Activated CD4-positive, alpha-beta T cell treated with anti-CD3 and anti-CD28 coated beads for 48 hours (primary cell): ENCODE results near the gene GPBP1L1.

Experiments used
- DNase-seq: peaks from one replicate; pipeline ENCODE4 v3.0.0-alpha.2; 2020

The GPBP1L1 gene

DNA sequence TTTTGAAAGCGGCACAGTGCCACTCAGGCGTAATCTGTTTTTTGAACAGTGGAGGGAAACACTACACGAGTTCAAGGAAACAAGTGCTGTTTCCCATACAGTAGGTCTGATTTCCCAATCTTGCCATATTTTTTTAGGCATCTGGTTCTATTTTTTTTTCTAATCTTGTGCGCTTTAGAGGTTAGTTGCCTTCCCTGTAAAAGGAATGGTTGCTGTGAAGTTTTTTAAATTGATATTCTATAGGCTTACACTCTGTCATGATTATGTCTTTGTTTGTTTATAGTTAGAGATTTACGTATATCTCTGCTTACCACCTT lies 101.3 kb downstream of the GPBP1L1 start:
- no peak for DNase-seq

DNA sequence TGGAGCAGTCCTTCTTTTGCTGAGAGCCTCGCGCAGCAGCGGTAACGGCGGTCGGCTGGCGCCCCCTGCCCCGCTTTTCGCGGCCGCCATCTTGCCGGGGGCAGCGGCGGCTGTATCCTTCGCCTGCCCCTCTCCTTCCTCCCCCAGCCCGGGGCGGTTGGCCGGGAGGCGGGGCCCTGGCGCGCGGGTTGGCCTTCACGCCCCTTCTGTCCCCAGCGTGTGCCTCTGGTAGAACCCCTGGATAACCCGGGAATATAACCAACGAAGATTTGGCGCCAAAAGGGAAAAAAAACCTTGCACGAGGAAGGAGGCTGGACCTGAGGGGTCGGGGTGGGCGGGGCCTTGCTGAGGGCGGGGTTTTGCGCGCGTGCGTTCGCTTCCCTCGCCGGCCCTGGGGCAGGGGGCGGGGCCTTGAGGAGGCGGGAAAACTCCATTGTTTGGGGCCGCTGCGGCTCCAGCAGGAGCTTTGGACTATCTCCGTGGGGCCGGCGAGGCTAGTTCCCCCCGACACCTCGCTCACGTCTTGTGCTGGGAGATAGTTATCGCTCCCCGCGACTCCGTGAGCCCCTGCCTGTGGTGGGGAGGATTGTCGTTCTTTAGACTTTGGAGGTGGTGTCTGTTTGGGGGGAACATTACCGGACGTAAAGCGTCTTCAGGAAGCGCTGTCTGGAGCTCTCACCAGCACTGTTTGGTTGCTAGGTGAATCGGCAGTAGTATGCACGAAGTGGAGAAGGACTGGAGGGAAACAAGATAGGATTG lies 101.8 kb downstream of the GPBP1L1 start:
- peak; percentile 93 for DNase-seq

DNA sequence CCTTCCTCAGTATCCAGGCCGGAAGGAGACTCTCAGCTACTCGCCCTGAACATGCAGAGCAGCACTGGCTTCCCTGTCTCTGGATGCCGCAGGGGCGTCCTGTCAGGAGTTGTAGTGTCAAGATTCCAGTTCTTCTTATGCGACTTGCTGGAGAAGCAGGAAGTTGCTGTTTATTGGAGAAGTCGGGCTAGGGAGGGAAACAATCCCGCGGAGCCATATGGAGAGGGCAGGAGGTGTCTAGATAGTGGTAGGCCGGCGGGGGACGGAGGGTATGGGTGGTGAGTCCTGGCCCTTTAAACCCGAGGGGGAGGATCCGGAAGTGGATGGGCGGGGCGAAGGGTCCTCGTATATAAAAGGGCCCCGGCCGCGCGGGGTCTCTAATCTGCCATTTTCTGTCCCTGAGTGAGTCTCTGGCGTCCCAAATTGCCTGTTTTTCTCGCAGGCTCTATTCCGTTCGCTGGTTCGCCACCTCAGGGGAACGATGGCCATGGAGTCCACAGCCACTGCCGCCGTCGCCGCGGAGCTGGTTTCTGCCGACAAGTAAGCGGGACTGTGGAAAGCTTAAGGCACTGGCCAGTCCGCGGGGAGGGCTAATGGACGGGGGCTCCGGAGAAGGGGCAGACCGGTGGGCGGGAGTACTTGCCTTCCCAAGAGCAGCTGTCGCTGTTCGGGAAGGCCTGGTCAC lies 102.5 kb downstream of the GPBP1L1 start, which contains the start of gene NASP:
Gene NASP, plus strand, starts transcription at position 376 of the 685 bp plus-strand sequence. Its CDS starts 106 bp downstream, at position 482.
- DNase-seq: peak; percentile 94

DNA sequence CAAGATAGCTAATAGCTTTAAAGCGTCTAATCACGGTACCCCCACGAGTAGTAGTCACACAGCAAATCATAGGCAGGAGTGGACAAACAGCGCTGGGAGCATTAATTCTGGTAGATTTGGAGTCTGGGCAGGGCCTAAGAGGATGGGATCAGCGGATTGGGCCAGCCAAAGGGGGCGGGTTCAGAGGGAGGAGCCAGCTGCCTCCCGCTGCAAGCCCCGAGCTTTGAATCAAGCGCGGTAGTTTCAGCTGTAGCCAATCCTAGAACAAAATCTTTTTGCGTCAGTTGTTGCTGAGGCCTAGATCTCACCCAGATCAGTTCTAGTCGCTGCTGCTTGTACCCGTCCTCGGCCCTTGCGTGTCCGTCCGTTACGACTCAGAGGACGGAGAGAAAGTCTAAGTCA lies 103.1 kb downstream of the GPBP1L1 start:
- DNase-seq: peak; percentile 96
